ENCODE measurements around the gene CDC6.

CDC6 gene

DNA sequence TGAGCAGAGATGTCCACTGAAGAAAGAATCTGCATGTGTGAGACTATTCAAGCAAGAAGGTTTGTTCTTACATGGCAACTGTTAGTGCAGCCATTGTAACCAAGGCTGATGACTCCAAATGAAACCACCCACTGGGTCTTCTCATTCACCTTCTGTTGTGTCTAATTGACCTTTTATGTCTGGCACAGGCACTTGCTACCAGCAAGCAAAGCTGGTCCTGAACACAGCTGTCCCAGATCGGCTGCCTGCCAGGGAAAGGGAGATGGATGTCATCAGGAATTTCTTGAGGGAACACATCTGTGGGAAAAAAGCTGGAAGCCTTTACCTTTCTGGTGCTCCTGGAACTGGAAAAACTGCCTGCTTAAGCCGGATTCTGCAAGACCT, 3.6 kb downstream of the CDC6 start:
- Histone ChIP-seq H3K4me3 (ENCODE audit: low read depth, low read length) (no peak overlapping the region), H3K36me3 (ENCODE audit: control insufficient read depth in 2 of 2, insufficient read depth in 1 of 2, low read length in 2 of 2) (peaks cover 59 to 70% of the 10 kb centered on the region in 2 experiments), H3K4me1 (ENCODE audit: control insufficient read depth, insufficient read depth, low read length) (peaks cover 3% of the 10 kb centered on the region), H3K27ac (ENCODE audit: extremely low read depth, low read depth, low read length) (no peak overlapping the region), H3K9me3 (ENCODE audit: control insufficient read depth, insufficient read depth, low read depth, low read length) (no peaks in the 10 kb centered on the region)
- ChIA-PET CTCF (interaction anchor here (0.7 to 7.0 kb wide), 16 partner anchors 8 to 210 kb away, joined by 3 to 65 read pairs (median 6); partner anchors contain the start of genes TNS4 and WIPF2), POLR2A (no interaction called here)
- no peak for TF ChIP-seq ZNF248 (tag by site-specific recombination; IDR thresholded peaks at IDR 0.05)
- no peak for TF ChIP-seq ZNF114 (tag by site-specific recombination; IDR thresholded peaks at IDR 0.05)
- TF ChIP-seq ZNF596 (tag by site-specific recombination; IDR thresholded peaks at IDR 0.05), result no peak
- TF ChIP-seq, protein P1, sequence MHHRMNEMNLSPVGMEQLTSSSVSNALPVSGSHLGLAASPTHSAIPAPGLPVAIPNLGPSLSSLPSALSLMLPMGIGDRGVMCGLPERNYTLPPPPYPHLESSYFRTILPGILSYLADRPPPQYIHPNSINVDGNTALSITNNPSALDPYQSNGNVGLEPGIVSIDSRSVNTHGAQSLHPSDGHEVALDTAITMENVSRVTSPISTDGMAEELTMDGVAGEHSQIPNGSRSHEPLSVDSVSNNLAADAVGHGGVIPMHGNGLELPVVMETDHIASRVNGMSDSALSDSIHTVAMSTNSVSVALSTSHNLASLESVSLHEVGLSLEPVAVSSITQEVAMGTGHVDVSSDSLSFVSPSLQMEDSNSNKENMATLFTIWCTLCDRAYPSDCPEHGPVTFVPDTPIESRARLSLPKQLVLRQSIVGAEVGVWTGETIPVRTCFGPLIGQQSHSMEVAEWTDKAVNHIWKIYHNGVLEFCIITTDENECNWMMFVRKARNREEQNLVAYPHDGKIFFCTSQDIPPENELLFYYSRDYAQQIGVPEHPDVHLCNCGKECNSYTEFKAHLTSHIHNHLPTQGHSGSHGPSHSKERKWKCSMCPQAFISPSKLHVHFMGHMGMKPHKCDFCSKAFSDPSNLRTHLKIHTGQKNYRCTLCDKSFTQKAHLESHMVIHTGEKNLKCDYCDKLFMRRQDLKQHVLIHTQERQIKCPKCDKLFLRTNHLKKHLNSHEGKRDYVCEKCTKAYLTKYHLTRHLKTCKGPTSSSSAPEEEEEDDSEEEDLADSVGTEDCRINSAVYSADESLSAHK (tag by site-specific recombination; IDR thresholded peaks at IDR 0.05), result no peak
- TF ChIP-seq ZNF16 (tag by site-specific recombination; IDR thresholded peaks at IDR 0.05; ENCODE audit: low read depth), result no peak

DNA sequence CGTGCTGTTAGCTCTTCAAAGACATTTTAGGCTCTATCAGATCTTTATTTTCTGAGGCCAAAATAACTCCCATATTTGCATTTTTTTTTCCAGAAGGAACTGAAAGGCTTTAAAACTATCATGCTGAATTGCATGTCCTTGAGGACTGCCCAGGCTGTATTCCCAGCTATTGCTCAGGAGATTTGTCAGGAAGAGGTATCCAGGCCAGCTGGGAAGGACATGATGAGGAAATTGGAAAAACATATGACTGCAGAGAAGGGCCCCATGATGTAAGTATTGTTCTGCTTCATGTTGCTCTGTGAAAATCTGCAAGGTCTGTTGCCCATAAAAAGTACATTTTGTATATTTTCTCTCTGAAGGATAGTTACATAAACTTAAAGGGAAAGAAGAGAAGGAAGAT, 5.7 kb downstream of the CDC6 start:
- H3K27ac ChIP-seq (ENCODE audit: extremely low read depth, low read depth, low read length), result no peak overlapping the region
- H3K36me3 ChIP-seq (ENCODE audit: control insufficient read depth in 2 of 2, insufficient read depth in 1 of 2, low read length in 2 of 2), result peaks cover 80 to 91% of the 10 kb centered on the region in 2 experiments
- POLR2A ChIA-PET, result interaction anchor here (0.6 to 1.8 kb wide), 2 partner anchors 74 to 149 kb away, joined by 3 to 4 read pairs; partner anchors contain the start of gene WIPF2
- H3K4me3 ChIP-seq (ENCODE audit: low read depth, low read length), result no peak overlapping the region
- TF ChIP-seq GLI2 (tag by site-specific recombination; IDR thresholded peaks at IDR 0.05; ENCODE audit: borderline replicate concordance, low read depth) (no peak), REPIN1 (tag by site-specific recombination; IDR thresholded peaks at IDR 0.05; ENCODE audit: low read depth) (no peak), ZEB2 (tag by site-specific recombination; IDR thresholded peaks at IDR 0.05) (no peak), ZNF221 (tag by site-specific recombination; IDR thresholded peaks at IDR 0.05; ENCODE audit: borderline replicate concordance) (no peak), ZBTB1 (tag by site-specific recombination; IDR thresholded peaks at IDR 0.05) (no peak), ZNF747 (tag by site-specific recombination; IDR thresholded peaks at IDR 0.05) (no peak), TRIM28 (IDR thresholded peaks at IDR 0.05; ENCODE audit: borderline replicate concordance, low read length) (no peak), KLF7 (tag by site-specific recombination; IDR thresholded peaks at IDR 0.05; ENCODE audit: borderline replicate concordance) (no peak), ZNF629 (tag by site-specific recombination; IDR thresholded peaks at IDR 0.05) (no peak), HOXA7 (CRISPR knock-in tag; IDR thresholded peaks at IDR 0.05; ENCODE audit: borderline replicate concordance) (no peak), IKZF3 (tag by site-specific recombination; IDR thresholded peaks at IDR 0.05) (no peak), ZNF341 (tag by site-specific recombination; IDR thresholded peaks at IDR 0.05; ENCODE audit: low read depth) (no peak), ZNF48 (tag by site-specific recombination; IDR thresholded peaks at IDR 0.05) (no peak), ZNF404 (tag by site-specific recombination; IDR thresholded peaks at IDR 0.05) (no peak)
- TF ChIP-seq, protein P2, sequence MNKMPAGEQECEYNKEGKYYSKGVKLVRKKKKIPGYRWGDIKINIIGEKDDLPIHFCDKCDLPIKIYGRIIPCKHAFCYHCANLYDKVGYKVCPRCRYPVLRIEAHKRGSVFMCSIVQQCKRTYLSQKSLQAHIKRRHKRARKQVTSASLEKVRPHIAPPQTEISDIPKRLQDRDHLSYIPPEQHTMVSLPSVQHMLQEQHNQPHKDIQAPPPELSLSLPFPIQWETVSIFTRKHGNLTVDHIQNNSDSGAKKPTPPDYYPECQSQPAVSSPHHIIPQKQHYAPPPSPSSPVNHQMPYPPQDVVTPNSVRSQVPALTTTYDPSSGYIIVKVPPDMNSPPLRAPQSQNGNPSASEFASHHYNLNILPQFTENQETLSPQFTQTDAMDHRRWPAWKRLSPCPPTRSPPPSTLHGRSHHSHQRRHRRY (tag by site-specific recombination; IDR thresholded peaks at IDR 0.05), result no peak
- TF ChIP-seq, protein P3, sequence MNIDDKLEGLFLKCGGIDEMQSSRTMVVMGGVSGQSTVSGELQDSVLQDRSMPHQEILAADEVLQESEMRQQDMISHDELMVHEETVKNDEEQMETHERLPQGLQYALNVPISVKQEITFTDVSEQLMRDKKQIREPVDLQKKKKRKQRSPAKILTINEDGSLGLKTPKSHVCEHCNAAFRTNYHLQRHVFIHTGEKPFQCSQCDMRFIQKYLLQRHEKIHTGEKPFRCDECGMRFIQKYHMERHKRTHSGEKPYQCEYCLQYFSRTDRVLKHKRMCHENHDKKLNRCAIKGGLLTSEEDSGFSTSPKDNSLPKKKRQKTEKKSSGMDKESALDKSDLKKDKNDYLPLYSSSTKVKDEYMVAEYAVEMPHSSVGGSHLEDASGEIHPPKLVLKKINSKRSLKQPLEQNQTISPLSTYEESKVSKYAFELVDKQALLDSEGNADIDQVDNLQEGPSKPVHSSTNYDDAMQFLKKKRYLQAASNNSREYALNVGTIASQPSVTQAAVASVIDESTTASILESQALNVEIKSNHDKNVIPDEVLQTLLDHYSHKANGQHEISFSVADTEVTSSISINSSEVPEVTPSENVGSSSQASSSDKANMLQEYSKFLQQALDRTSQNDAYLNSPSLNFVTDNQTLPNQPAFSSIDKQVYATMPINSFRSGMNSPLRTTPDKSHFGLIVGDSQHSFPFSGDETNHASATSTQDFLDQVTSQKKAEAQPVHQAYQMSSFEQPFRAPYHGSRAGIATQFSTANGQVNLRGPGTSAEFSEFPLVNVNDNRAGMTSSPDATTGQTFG (tag by site-specific recombination; IDR thresholded peaks at IDR 0.05; ENCODE audit: borderline replicate concordance), result no peak
- TF ChIP-seq, protein P4, sequence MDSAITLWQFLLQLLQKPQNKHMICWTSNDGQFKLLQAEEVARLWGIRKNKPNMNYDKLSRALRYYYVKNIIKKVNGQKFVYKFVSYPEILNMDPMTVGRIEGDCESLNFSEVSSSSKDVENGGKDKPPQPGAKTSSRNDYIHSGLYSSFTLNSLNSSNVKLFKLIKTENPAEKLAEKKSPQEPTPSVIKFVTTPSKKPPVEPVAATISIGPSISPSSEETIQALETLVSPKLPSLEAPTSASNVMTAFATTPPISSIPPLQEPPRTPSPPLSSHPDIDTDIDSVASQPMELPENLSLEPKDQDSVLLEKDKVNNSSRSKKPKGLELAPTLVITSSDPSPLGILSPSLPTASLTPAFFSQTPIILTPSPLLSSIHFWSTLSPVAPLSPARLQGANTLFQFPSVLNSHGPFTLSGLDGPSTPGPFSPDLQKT (IDR thresholded peaks at IDR 0.05; ENCODE audit: borderline replicate concordance, low read depth, low read length), result no peak
- H3K9me3 ChIP-seq (ENCODE audit: control insufficient read depth, insufficient read depth, low read depth, low read length), result no peaks in the 10 kb centered on the region
- CTCF ChIA-PET, result interaction anchor here (0.6 to 7.0 kb wide), 11 partner anchors 9 to 183 kb away, joined by 3 to 65 read pairs (median 5); no protein-coding TSS in a partner anchor
- peaks cover 3% of the 10 kb centered on the region for H3K4me1 ChIP-seq (ENCODE audit: control insufficient read depth, insufficient read depth, low read length)

Measured in HEK293 (cell line).